ENCODE results near the gene DNAJB13.

- TF ChIP-seq CTCF (IDR thresholded peaks at IDR 0.05), result no peak
- TF ChIP-seq POLR2A (IDR thresholded peaks at IDR 0.05), result no peak
Measured at GRCh38 chr11:74017631-74018030, 66.8 kb downstream of the DNAJB13 start.
